Stimulated activated CD4-positive, alpha-beta T cell treated with anti-CD3 and anti-CD28 coated beads, Interleukin-4, amount 100 ng/mL, for 48 hours (primary cell): ENCODE results near the gene PURB.
A peak's percentile ranks its signal among the peaks of the same experiment; 100 is the strongest.
"Not testable (repeated sequence)": the region's sequence is repeated elsewhere in the genome, so short reads cannot be mapped to it uniquely, and the experiment has no call there.

Source experiments
- DNase-seq, 2 donors: peaks; one replicate each; pipeline ENCODE4 v3.0.0-alpha.2; 2020; ENCODE audit warnings: low read depth in 2 of 2

Gene PURB

GRCh38 chr7:44853391-44853790, 31.9 kb downstream of the PURB start:
- DNase-seq = no peak

- DNase-seq = no peak
Measured at GRCh38 chr7:44852590-44852989, 32.7 kb downstream of the PURB start.

- no peak for DNase-seq
Measured at GRCh38 chr7:44849885-44850544, 35.3 kb downstream of the PURB start.

GRCh38 chr7:44849259-44849884, 36.0 kb downstream of the PURB start:
- DNase-seq = no peak

- peak; percentile 100 for DNase-seq
Measured at GRCh38 chr7:44847920-44848634, 37.3 kb downstream of the PURB start, which contains the start of gene H2AZ2. Gene H2AZ2 (minus strand): TSS chr7:44848087. CDS start chr7:44847971, 116 bp downstream.

GRCh38 chr7:44847509-44847919, 37.8 kb downstream of the PURB start:
- peak; percentile 78 to 80 for DNase-seq

- DNase-seq = no peak
Measured at GRCh38 chr7:44846816-44847508, 38.4 kb downstream of the PURB start.

GRCh38 chr7:44846390-44846789, 38.9 kb downstream of the PURB start:
- DNase-seq = not testable (repeated sequence)

- DNase-seq = no peak
Measured at GRCh38 chr7:44845451-44845850, 39.9 kb downstream of the PURB start.

GRCh38 chr7:44843440-44843839, 41.9 kb downstream of the PURB start:
- not testable (repeated sequence) for DNase-seq

- DNase-seq = not testable (repeated sequence)
Measured at GRCh38 chr7:44842675-44843074, 42.7 kb downstream of the PURB start.

GRCh38 chr7:44838751-44839150, 46.6 kb downstream of the PURB start:
- DNase-seq = no peak

- DNase-seq = no peak
Measured at GRCh38 chr7:44827567-44827966, 57.8 kb downstream of the PURB start.
